IPS-18a (cell line): ENCODE data around the gene XIRP2.

Experiments used
- H3K27ac ChIP-seq: one replicate; pipeline ENCODE4 v1.5.1; 2013; ENCODE audit warnings: low read length
- H3K27me3 ChIP-seq: one replicate; pipeline ENCODE4 v1.6.1; 2013; ENCODE audit warnings: mild to moderate bottlenecking, low read length; ENCODE audit not compliant: control insufficient read depth, insufficient read depth
- H3K36me3 ChIP-seq: one replicate; pipeline ENCODE4 v1.6.1; 2013; ENCODE audit warnings: low read depth, low read length; ENCODE audit not compliant: control insufficient read depth
- H3K4me1 ChIP-seq: one replicate; pipeline ENCODE4 v1.6.1; 2013; ENCODE audit warnings: low read depth, low read length; ENCODE audit not compliant: control insufficient read depth
- H3K4me3 ChIP-seq: one replicate; pipeline ENCODE4 v1.5.1; 2013; ENCODE audit warnings: low read length
- H3K9ac ChIP-seq: one replicate; pipeline ENCODE4 v1.6.1; 2013; ENCODE audit warnings: mild to moderate bottlenecking, low read length, moderate library complexity
- H3K9me3 ChIP-seq: one replicate; pipeline ENCODE4 v1.6.1; 2013; ENCODE audit warnings: low read depth, low read length; ENCODE audit not compliant: control insufficient read depth

Gene XIRP2

GRCh38 chr2:167182403-167182802 lies 294.1 kb downstream of the XIRP2 start:
- Histone ChIP-seq H3K27me3 (no peaks in the 10 kb centered on the region), H3K9ac (no peak overlapping the region), H3K36me3 (no peaks in the 10 kb centered on the region), H3K9me3 (no peaks in the 10 kb centered on the region), H3K27ac (no peak overlapping the region), H3K4me1 (no peaks in the 10 kb centered on the region), H3K4me3 (no peak overlapping the region)

- Histone ChIP-seq H3K27ac (no peak overlapping the region), H3K9ac (no peak overlapping the region), H3K36me3 (no peaks in the 10 kb centered on the region), H3K9me3 (no peaks in the 10 kb centered on the region), H3K4me1 (no peaks in the 10 kb centered on the region), H3K27me3 (no peaks in the 10 kb centered on the region), H3K4me3 (no peak overlapping the region)
These were observed 295.7 kb downstream of the XIRP2 start for GRCh38 chr2:167183931-167184330.

GRCh38 chr2:167186465-167186864 lies 298.2 kb downstream of the XIRP2 start:
- Histone ChIP-seq H3K36me3 (no peaks in the 10 kb centered on the region), H3K4me1 (no peaks in the 10 kb centered on the region), H3K27me3 (no peaks in the 10 kb centered on the region), H3K27ac (no peak overlapping the region), H3K4me3 (no peak overlapping the region), H3K9ac (no peak overlapping the region), H3K9me3 (no peaks in the 10 kb centered on the region)

GRCh38 chr2:167187049-167187727 lies 298.9 kb downstream of the XIRP2 start:
- Histone ChIP-seq H3K4me3 (no peak overlapping the region), H3K27ac (no peak overlapping the region), H3K4me1 (no peaks in the 10 kb centered on the region), H3K9me3 (no peaks in the 10 kb centered on the region), H3K27me3 (no peaks in the 10 kb centered on the region), H3K36me3 (no peaks in the 10 kb centered on the region), H3K9ac (no peak overlapping the region)

GRCh38 chr2:167187978-167188967 lies 300.0 kb downstream of the XIRP2 start:
- Histone ChIP-seq H3K4me1 (no peaks in the 10 kb centered on the region), H3K4me3 (no peak overlapping the region), H3K9ac (no peak overlapping the region), H3K27me3 (no peaks in the 10 kb centered on the region), H3K36me3 (no peaks in the 10 kb centered on the region), H3K27ac (no peak overlapping the region), H3K9me3 (no peaks in the 10 kb centered on the region)

- Histone ChIP-seq H3K4me3 (no peak overlapping the region), H3K27me3 (no peaks in the 10 kb centered on the region), H3K9me3 (no peaks in the 10 kb centered on the region), H3K36me3 (no peaks in the 10 kb centered on the region), H3K27ac (no peak overlapping the region), H3K4me1 (no peaks in the 10 kb centered on the region), H3K9ac (no peak overlapping the region)
These were observed 301.8 kb downstream of the XIRP2 start for GRCh38 chr2:167190053-167190452.

- H3K27ac ChIP-seq = no peak overlapping the region
- H3K36me3 ChIP-seq = no peaks in the 10 kb centered on the region
- H3K4me3 ChIP-seq = no peak overlapping the region
- H3K9me3 ChIP-seq = no peaks in the 10 kb centered on the region
- H3K4me1 ChIP-seq = no peaks in the 10 kb centered on the region
- no peak overlapping the region for H3K9ac ChIP-seq
- no peaks in the 10 kb centered on the region for H3K27me3 ChIP-seq
These were observed 303.3 kb downstream of the XIRP2 start for GRCh38 chr2:167191588-167191987.

GRCh38 chr2:167192833-167193232 lies 304.6 kb downstream of the XIRP2 start:
- Histone ChIP-seq H3K27ac (no peak overlapping the region), H3K9ac (no peak overlapping the region), H3K36me3 (no peaks in the 10 kb centered on the region), H3K27me3 (no peaks in the 10 kb centered on the region), H3K4me3 (no peak overlapping the region), H3K9me3 (no peaks in the 10 kb centered on the region), H3K4me1 (no peaks in the 10 kb centered on the region)

GRCh38 chr2:167196461-167197252 lies 308.4 kb downstream of the XIRP2 start:
- Histone ChIP-seq H3K36me3 (no peaks in the 10 kb centered on the region), H3K4me3 (no peak overlapping the region), H3K9me3 (no peaks in the 10 kb centered on the region), H3K4me1 (no peaks in the 10 kb centered on the region), H3K27ac (no peak overlapping the region), H3K27me3 (no peaks in the 10 kb centered on the region), H3K9ac (no peak overlapping the region)

GRCh38 chr2:167198009-167198408 lies 309.7 kb downstream of the XIRP2 start:
- Histone ChIP-seq H3K4me3 (no peak overlapping the region), H3K36me3 (no peaks in the 10 kb centered on the region), H3K27ac (no peak overlapping the region), H3K9ac (no peak overlapping the region), H3K27me3 (no peaks in the 10 kb centered on the region), H3K9me3 (no peaks in the 10 kb centered on the region), H3K4me1 (no peaks in the 10 kb centered on the region)

- Histone ChIP-seq H3K27me3 (no peaks in the 10 kb centered on the region), H3K9ac (no peak overlapping the region), H3K9me3 (no peaks in the 10 kb centered on the region), H3K4me1 (no peaks in the 10 kb centered on the region), H3K27ac (no peak overlapping the region), H3K4me3 (no peak overlapping the region), H3K36me3 (no peaks in the 10 kb centered on the region)
These were observed 310.3 kb downstream of the XIRP2 start for GRCh38 chr2:167198576-167198975.
